ENCODE data around the gene UIMC1. TPM values are rescaled to one million over a fixed set of nuclear protein-coding genes. Genes with fewer than 3 reads are reported as not detected.

UIMC1 gene
- total RNA-seq, 1 experiment from 2014 or later = 53.0 TPM

GRCh38 chr5:176874198-176874780, 132.3 kb downstream of the UIMC1 start:
- no peak overlapping the region; a peak in 1 of 5 replicates for H3K4me3 Mint-ChIP-seq
- H4K20me1 ChIP-seq (ENCODE audit: control insufficient read depth, insufficient read depth, insufficient read length) = peaks cover 4% of the 10 kb centered on the region
- H2BK5ac ChIP-seq (ENCODE audit: insufficient read length, low read length) = no peak overlapping the region
- no peaks in the 10 kb centered on the region for H3K4me1 ChIP-seq (ENCODE audit: insufficient read depth, low read length)
- H2BK120ac ChIP-seq (ENCODE audit: low read depth, low read length, poor library complexity, severe bottlenecking) = no peak overlapping the region
- no peak overlapping the region for H2BK12ac ChIP-seq (ENCODE audit: insufficient read length, low read depth, low read length)
- no peak overlapping the region for H2AK5ac ChIP-seq (ENCODE audit: insufficient read length, low read length)
- no peak overlapping the region for H3K9ac ChIP-seq (ENCODE audit: extremely low read depth, insufficient read length, low read length)
- no CpG with 5 or more reads among the region's 20 CpGs for WGBS (ENCODE audit: extremely low coverage, insufficient read length, low lambda C conversion rate)
- H3K27ac ChIP-seq (ENCODE audit: insufficient read length, low read depth, low read length) = no peak overlapping the region
- no peak overlapping the region for H3K56ac ChIP-seq (ENCODE audit: insufficient read length, low read depth, low read length)
- no peaks in the 10 kb centered on the region for H3K23me2 ChIP-seq (ENCODE audit: insufficient read length, low read depth, low read length, poor library complexity, severe bottlenecking)
- H2BK15ac ChIP-seq (ENCODE audit: low read depth, low read length) = no peak overlapping the region
- no peak for TF ChIP-seq CTCF (conservative IDR thresholded peaks at IDR 0.05)
- H3K27ac Mint-ChIP-seq = no peak overlapping the region
- H4K91ac ChIP-seq (ENCODE audit: insufficient read length, low read depth, low read length) = no peak overlapping the region
- H3K23ac ChIP-seq (ENCODE audit: insufficient read length, low read depth, low read length) = no peak overlapping the region
- H3K9me3 Mint-ChIP-seq = no peaks in the 10 kb centered on the region
- no peaks in the 10 kb centered on the region for H3K27me3 ChIP-seq (ENCODE audit: insufficient read depth, low read length)
- no peak overlapping the region for H3K4me2 ChIP-seq (ENCODE audit: insufficient read depth, insufficient read length, low read length)
- H3K79me1 ChIP-seq (ENCODE audit: insufficient read depth, low read depth, low read length, poor library complexity, severe bottlenecking) = no peaks in the 10 kb centered on the region
- H3K79me2 ChIP-seq (ENCODE audit: insufficient read depth, low read length) = no peaks in the 10 kb centered on the region
- H4K8ac ChIP-seq (replicated peaks; ENCODE audit: insufficient read length, low read depth, low read length) = no peak overlapping the region
- H2BK20ac ChIP-seq (ENCODE audit: low read depth, low read length, poor library complexity, severe bottlenecking) = no peak overlapping the region
- no peaks in the 10 kb centered on the region; a peak in 1 of 7 replicates for H3K36me3 Mint-ChIP-seq (ENCODE audit: insufficient read depth in 1 of 3, low read depth in 3 of 3)
- no peak overlapping the region for H3K4ac ChIP-seq (ENCODE audit: low read depth, low read length)
- H3T11ph ChIP-seq (ENCODE audit: low read length) = no peak overlapping the region
- H3K27me3 Mint-ChIP-seq (ENCODE audit: low read depth) = peaks cover 5% of the 10 kb centered on the region
- no peak overlapping the region for H4K5ac ChIP-seq (ENCODE audit: insufficient read length, low read depth, low read length)
- H3K18ac ChIP-seq (ENCODE audit: insufficient read length, low read depth, low read length) = no peak overlapping the region
- no peak overlapping the region; the same call in 1 of the 2 replicates for H3K14ac ChIP-seq (ENCODE audit: insufficient read depth, low read length)
- H2AFZ ChIP-seq (ENCODE audit: low read length) = no peak overlapping the region
- H3K4me1 Mint-ChIP-seq = peaks cover 5 to 16% of the 10 kb centered on the region in 2 experiments; a peak in 3 of 4 replicates
- no peak for DNase-seq
- no peaks in the 10 kb centered on the region for H3K9me3 ChIP-seq (ENCODE audit: control insufficient read depth, low read depth, low read length)

Measured in H9 (cell line).